ENCODE data around the gene TUBB. TPM values are rescaled to one million over a fixed set of nuclear protein-coding genes. Genes with fewer than 3 reads are reported as not detected.
A peak's percentile ranks its signal among the peaks of the same experiment; 100 is the strongest.
"Not testable (repeated sequence)": the region's sequence is repeated elsewhere in the genome, so short reads cannot be mapped to it uniquely, and the experiment has no call there.

Gene TUBB
- total RNA-seq, 1 donor from 2014 or later = 136 TPM

DNA sequence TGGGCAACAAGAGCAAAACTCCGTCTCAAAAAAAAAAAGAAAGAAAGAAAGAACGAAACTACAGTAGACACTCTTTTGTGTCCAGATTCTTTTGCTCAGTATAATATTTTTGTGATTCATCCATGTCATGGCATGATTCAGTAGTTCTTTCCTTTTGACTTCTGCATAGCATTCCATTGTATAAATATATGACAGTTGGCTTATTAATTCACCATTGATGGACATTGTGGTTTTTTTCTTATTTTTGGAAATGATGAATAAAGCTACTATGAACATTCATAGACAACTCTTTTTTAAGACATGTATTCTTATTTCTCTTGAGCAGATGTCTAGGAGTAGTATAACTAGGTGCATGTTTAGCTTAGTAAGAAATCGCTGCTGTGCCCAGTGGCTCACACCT, 34.5 kb downstream of the TUBB start:
- DNase-seq (ENCODE audit: low read depth) = peak; percentile 93
- Histone ChIP-seq H3K4me3 (ENCODE audit: low read depth, low read length) (no peak overlapping the region), H3K36me3 (ENCODE audit: control insufficient read depth, insufficient read depth, low read length) (no peaks in the 10 kb centered on the region), H3K27me3 (ENCODE audit: control insufficient read depth, insufficient read depth, low read length) (no peaks in the 10 kb centered on the region)
- FAIRE-seq = no peak
- TF ChIP-seq, protein P1, sequence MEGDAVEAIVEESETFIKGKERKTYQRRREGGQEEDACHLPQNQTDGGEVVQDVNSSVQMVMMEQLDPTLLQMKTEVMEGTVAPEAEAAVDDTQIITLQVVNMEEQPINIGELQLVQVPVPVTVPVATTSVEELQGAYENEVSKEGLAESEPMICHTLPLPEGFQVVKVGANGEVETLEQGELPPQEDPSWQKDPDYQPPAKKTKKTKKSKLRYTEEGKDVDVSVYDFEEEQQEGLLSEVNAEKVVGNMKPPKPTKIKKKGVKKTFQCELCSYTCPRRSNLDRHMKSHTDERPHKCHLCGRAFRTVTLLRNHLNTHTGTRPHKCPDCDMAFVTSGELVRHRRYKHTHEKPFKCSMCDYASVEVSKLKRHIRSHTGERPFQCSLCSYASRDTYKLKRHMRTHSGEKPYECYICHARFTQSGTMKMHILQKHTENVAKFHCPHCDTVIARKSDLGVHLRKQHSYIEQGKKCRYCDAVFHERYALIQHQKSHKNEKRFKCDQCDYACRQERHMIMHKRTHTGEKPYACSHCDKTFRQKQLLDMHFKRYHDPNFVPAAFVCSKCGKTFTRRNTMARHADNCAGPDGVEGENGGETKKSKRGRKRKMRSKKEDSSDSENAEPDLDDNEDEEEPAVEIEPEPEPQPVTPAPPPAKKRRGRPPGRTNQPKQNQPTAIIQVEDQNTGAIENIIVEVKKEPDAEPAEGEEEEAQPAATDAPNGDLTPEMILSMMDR (IDR thresholded peaks at IDR 0.05; ENCODE audit: insufficient read depth, low read length, severe bottlenecking) = no peak

DNA sequence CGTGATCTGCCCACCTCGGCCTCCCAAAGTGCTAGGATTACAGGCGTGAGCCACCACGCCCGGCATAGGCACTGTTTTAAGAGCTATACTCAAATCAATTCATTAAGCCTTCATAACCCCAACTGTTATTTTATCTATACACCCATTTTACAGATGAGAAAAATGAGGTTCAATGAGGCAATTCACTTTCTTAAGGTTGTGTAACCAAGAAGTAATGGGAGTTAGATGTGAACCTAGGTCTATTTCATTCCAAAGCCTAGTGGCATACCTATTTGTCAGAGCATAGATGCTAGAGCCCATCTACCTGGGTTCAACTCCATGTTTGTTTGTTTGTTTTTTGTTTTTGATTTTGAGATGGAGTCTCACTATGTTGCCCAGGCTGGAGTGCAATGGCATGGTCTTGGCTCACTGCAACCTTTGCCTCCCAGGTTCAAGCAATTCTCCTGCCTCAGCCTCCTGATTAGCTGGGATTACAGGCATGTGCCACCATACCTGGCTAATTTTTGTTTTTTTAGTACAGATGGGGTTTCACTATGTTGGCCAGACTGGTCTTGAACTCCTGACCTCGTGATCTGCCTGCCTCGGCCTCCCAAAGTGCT, 36.4 kb downstream of the TUBB start:
- H3K4me3 ChIP-seq (ENCODE audit: low read depth, low read length); FAIRE-seq; DNase-seq (ENCODE audit: low read depth); H3K36me3 ChIP-seq (ENCODE audit: control insufficient read depth, insufficient read depth, low read length); H3K27me3 ChIP-seq (ENCODE audit: control insufficient read depth, insufficient read depth, low read length): not testable (repeated sequence)

DNA sequence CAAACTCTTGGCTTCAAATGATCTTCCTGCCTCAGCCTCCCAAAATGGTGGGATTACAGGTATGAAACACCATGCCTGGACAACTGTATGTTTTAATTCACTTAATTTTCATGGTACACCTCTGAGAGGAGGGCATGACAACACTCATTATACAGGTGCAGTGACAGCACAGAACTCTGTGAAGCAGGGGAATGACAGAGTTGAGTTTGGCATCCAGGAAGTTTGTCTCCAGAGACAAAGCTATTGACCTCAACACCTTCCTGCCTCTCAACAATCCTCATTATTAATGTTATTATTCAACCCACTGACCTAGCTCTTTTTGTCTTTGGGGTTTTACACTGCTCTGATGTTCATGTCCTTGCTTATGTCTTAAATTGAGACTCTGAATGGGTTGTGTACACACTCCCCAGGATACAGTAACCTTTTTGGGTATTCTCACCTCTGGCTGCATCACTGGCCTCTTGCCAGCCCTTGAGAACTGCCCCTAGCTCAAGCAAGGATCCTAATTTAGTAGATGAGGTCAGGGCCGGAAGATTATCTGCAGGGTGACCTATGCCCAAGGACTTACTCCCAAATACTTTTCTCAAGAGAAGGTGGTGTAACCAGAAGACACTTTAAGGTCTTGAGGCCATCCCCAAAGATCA, 37.2 kb downstream of the TUBB start:
- no peak for DNase-seq (ENCODE audit: low read depth)
- FAIRE-seq = no peak
- no peaks in the 10 kb centered on the region for H3K27me3 ChIP-seq (ENCODE audit: control insufficient read depth, insufficient read depth, low read length)
- H3K36me3 ChIP-seq (ENCODE audit: control insufficient read depth, insufficient read depth, low read length) = no peaks in the 10 kb centered on the region
- no peak overlapping the region for H3K4me3 ChIP-seq (ENCODE audit: low read depth, low read length)
- TF ChIP-seq, protein P1 (IDR thresholded peaks at IDR 0.05; ENCODE audit: insufficient read depth, low read length, severe bottlenecking) = no peak

DNA sequence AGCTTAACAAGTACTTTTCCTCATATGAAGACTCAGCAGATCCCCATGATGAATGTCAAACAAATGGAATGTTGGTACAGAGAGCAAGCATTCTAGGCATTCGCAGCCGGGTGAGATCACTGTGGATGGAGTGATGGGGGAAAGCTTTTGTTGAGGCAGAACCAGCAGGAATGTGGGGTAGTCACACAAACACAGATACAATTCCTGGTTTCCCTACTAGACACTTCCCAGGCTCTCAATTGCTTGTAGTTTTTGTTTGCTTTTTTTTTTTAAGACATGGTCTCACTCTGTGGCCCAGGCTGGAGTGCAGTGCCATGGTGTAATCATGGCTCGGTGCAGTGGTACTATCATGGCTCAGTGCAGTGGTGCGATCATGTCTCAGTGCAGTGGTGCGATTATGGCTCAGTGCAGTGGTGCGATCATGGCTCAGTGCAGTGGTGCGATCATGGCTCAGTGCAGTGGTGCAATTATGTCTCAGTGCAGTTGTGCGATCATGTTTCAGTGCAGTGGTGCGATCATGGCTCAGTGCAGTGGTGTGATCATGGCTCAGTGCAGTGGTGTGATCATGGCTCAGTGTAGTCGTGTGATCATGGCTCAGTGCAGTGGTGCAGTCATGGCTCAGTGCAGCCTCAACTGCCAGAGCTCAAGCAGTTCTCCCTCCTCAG, 39.6 kb downstream of the TUBB start:
- TF ChIP-seq, protein P1 (IDR thresholded peaks at IDR 0.05; ENCODE audit: insufficient read depth, low read length, severe bottlenecking) = no peak
- DNase-seq (ENCODE audit: low read depth) (peak; percentile 95), FAIRE-seq (no peak)

DNA sequence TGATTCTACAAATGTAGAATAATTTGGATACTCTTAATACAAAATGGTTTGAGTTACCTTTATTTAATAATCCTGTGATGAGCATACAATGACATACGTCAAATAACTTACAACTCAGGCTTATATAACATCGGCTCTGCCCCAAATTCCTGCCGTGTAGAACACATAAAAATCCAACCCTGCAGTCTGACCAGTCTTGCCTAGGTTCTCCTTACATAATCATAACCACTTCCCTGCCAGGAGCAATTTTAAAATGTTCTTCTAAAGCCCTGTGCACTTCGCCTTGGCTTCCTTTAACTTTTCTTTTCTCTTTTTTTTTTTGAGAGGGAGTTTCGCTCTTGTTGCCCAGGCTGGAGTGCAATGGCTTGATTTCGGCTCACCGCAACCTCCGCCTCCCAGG, 40.4 kb downstream of the TUBB start:
- H3K4me3 ChIP-seq (ENCODE audit: low read depth, low read length) = no peak overlapping the region
- no peaks in the 10 kb centered on the region for H3K36me3 ChIP-seq (ENCODE audit: control insufficient read depth, insufficient read depth, low read length)
- no peak for FAIRE-seq
- no peaks in the 10 kb centered on the region for H3K27me3 ChIP-seq (ENCODE audit: control insufficient read depth, insufficient read depth, low read length)
- TF ChIP-seq, protein P1 (IDR thresholded peaks at IDR 0.05; ENCODE audit: insufficient read depth, low read length, severe bottlenecking) = no peak
- no peak for DNase-seq (ENCODE audit: low read depth)

More for the DNA sequence above, 39.6 kb downstream of the TUBB start:
- Histone ChIP-seq H3K27me3 (ENCODE audit: control insufficient read depth, insufficient read depth, low read length) (no peaks in the 10 kb centered on the region), H3K4me3 (ENCODE audit: low read depth, low read length) (no peak overlapping the region), H3K36me3 (ENCODE audit: control insufficient read depth, insufficient read depth, low read length) (no peaks in the 10 kb centered on the region)

DNA sequence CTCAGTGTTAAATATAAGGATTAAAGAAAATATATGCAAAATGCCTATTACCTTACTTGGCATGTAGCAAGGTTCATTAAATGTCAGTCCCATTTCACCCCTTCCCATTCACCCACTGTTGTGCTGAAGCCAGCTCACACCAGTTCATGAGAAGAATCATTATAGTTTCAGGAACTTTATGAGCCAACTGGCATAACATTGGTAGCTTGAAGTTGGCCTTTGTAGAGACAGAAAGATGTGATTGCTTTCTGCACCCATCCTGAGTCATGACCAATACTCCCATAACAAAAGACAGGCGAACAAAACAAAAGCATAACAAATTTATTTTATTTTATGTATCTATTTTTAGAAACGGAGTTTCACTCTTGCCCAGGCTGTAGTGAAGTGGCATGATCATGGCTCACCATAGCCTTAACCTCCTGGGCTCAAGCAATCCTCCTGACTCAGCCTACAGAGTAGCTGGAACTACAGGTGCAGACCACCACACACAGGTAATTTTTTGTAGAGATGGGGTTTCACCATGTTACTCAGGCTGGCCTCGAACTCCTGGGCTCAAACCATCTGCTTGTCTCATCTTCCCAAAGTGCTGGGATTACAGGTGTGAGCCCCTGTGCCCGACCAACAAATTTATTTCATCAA, 41.8 kb downstream of the TUBB start:
- Histone ChIP-seq H3K27me3 (ENCODE audit: control insufficient read depth, insufficient read depth, low read length) (no peaks in the 10 kb centered on the region), H3K36me3 (ENCODE audit: control insufficient read depth, insufficient read depth, low read length) (no peaks in the 10 kb centered on the region), H3K4me3 (ENCODE audit: low read depth, low read length) (no peak overlapping the region)
- no peak for FAIRE-seq
- TF ChIP-seq, protein P1 (IDR thresholded peaks at IDR 0.05; ENCODE audit: insufficient read depth, low read length, severe bottlenecking) = no peak
- DNase-seq (ENCODE audit: low read depth) = no peak
